GM18867 (cell line): Measurements from ENCODE around the gene ATP2A2.
"Not testable (repeated sequence)": the region's sequence is repeated elsewhere in the genome, so short reads cannot be mapped to it uniquely, and the experiment has no call there.

Experiments used
- ATAC-seq: cut with Tn5 transposase; IDR thresholded peaks from one replicate; pipeline ENCODE4 v1.9.1; 2021; ENCODE audit warnings: mild to moderate bottlenecking, moderate library complexity; ENCODE audit not compliant: unreplicated experiment

Gene ATP2A2

GRCh38 chr12:110365489-110366320 lies 84.7 kb downstream of the ATP2A2 start:
- no peak for ATAC-seq

DNA sequence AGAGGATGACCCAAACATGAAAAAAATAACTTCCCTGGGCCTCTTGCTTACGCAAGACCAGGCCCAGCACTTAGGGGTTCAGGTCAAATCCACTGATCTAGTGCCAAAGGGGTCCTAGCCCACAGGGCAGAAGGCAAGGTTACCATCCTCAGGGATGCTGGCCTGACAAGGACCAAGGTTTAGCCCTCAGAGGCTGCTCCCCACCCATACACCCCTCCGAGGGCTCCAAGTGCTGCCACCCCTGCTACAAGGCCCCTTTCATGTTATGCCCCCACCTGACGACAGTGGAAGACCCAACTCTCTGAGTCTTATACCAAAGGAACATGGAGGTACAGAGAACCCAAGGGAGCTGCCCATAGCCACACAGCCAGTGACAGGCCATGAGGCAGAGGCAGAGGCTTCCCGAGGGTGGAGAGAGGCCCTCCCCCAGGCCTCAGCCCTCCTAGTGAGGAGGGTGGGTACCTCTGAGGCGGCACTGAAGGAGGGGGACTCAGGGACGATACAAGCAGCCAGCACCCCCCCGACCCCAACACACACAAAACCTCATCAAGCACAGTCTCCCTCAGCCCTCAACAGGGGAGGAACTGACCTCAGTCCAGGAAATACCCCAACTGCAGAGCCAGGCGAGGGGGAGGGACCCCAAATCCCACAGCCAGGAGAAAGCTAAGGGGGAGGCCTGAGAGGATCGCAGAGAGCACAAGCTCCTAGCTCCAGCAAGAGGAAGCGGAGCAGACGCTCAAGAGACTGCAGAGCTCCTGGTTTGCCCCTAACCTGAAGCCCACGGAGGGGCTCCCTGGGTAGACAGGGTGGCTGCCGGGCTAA lies 85.5 kb downstream of the ATP2A2 start:
- ATAC-seq, result no peak

DNA sequence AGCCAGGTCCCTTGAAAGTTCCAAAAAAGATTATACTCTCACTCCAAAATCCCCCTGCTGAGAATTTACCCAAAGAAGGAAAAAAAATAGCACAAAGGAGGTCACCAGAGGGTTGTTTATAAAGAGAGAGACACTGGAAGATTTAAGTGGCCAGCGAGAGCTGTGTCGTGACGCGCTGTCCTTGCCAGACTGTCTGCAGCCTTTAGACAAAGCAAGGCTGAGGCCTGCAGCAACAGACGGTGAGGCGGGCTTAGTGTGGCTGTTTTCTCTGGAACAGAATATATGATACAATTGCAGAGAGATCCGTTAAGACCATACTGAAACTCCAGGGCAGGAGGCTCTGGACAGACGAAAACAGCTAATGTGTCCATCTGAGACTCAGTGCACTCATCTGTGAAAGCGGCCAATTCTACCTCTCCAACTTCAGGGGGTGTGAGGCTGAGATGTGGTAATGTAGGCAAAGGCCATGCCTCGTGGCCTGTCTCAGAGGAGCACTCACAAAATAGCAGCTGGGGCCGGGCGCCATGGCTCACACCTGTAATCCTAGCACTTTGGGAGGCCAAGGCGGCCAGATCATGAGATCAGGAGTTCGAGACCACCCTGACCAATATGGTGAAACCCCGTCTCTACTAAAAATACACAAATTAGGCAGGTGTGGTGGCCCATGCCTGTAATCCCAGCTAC lies 86.3 kb downstream of the ATP2A2 start:
- no peak for ATAC-seq

DNA sequence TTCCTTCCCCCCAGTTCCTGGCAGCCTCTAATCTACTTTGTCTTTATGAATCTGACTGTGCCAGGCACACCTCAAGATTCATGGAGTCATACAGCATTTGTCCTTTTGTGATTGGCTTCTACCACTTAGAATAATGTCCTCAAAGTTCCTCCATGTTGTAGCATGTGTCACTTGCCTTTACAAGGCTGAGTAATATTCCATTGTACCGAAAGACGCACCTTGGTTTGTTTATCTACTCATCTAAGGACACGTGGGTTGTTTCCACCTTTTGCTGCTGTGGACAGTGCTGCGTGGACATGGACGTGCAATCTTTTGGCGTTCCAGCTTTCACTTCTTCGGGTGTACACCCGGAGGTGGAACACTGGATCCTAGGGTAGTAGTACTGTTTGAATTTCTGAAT lies 88.9 kb downstream of the ATP2A2 start:
- ATAC-seq, result no peak

DNA sequence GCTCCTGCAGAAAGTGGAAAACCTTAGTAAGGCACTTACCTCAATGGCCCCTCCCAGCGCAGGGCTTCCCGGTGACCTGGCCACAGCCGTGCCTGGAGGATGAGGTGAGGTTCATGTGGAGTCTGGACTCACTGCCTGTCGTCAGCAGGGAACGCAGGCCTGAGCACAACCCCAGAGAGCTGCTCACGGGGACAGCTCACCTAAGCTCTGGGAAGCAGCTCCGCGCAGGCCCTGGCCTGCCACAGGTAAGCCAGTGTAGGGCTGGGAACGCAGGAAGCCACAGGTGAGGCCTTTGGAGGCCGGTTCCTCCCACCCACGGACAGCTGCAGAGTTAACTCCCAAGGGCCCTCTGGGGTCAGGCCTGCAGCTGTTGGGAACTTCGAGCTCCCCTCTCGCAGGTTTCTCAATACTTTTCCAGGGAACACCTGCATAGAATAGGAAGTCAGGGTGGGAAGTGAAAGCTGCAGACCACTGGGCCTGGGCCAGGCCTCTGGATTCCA lies 89.7 kb downstream of the ATP2A2 start:
- ATAC-seq, result no peak

GRCh38 chr12:110371408-110372055 lies 90.5 kb downstream of the ATP2A2 start:
- ATAC-seq, result peak; percentile 48

DNA sequence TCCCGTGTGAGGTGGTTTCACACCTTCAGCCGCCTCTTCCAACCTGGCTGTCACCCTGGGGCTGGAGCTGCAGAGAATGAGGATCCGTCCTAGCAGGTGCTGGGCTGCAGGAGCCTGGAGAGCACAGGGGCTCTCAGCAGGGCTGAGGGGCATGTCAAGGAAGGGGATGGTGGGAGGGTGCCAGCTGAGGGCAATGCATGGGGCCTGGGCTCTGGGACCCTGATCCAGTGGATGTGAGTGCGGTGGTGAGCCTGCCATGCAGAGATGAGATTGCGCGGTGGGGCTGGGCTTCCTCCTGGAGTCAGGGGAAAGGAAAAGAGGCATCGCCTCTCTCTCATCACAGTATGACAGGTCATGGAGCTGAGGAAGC lies 91.0 kb downstream of the ATP2A2 start:
- no peak for ATAC-seq

DNA sequence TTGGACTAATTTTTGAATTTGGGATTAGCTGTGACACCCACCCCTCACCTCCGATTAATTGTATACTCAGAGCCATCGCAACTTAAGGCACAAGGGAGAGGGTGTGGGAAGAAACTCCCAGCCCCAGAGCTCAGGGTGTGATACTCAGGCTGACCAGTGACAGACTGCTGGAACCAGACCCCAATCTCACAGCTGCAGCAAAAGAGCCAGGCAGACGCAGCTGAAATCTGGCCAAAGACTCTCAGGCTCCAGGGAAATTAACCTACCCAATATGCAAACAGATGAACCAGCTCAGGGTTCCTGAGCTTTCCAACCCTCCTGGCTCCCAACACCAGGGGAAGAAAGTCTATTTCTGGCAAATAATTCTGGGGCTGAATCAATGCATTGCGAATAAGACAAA lies 92.0 kb downstream of the ATP2A2 start:
- ATAC-seq, result no peak

DNA sequence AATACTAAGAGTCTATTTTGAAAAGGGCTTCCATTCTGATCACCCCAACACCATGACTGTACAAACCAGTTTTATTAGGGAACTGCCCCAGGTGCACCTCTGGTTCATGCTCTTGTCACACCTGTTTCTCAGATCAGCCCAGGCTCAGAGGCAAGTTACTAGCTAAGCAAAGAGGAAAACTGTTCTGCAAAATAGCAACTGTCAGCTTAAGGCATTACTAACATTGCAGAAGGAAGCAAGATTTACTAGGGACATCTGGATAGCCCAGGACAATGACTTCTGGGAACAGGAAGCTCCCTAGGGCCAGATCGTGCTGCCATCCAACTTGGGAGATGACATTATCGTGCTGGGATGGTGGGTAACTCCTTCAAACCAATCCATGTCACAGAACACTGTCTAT lies 92.4 kb downstream of the ATP2A2 start:
- ATAC-seq, result no peak

- ATAC-seq, result no peak
These were observed 93.0 kb downstream of the ATP2A2 start for GRCh38 chr12:110373962-110374611.

GRCh38 chr12:110378131-110378790 lies 97.2 kb downstream of the ATP2A2 start:
- not testable (repeated sequence) for ATAC-seq

- no peak for ATAC-seq
These were observed 98.2 kb downstream of the ATP2A2 start for GRCh38 chr12:110379197-110379596.

GRCh38 chr12:110379631-110380030 lies 98.6 kb downstream of the ATP2A2 start:
- no peak for ATAC-seq

GRCh38 chr12:110382683-110383082 lies 101.6 kb downstream of the ATP2A2 start:
- ATAC-seq, result no peak
